DMS 273 (cell line): ENCODE data around the gene IL1B.
A peak's percentile ranks its signal among the peaks of the same experiment; 100 is the strongest.

ENCODE experiments used
- DNase-seq: peaks from one replicate; lab custom pipeline; 2025; ENCODE audit not compliant: unreplicated experiment; lab: John Stamatoyannopoulos, UW

Gene IL1B

GRCh38 chr2:112836695-112837117 is at the start of gene IL1B:
IL1B (minus strand) TSS chr2:112836779; CDS start chr2:112836229, 550 bp downstream.
- DNase-seq: no peak

GRCh38 chr2:112886291-112886690 is 49.7 kb upstream of the IL1B start:
- DNase-seq: no peak

GRCh38 chr2:112885506-112885902 is 48.9 kb upstream of the IL1B start:
- no peak for DNase-seq

GRCh38 chr2:112884869-112885505 is 48.4 kb upstream of the IL1B start:
- DNase-seq: peak; percentile 46

GRCh38 chr2:112883669-112884068 is 47.1 kb upstream of the IL1B start:
- DNase-seq: no peak

- DNase-seq: peak; percentile 56
These were observed 44.8 kb upstream of the IL1B start for GRCh38 chr2:112881217-112881985.

- no peak for DNase-seq
These were observed 44.1 kb upstream of the IL1B start for GRCh38 chr2:112880696-112881095.

GRCh38 chr2:112880091-112880531 is 43.5 kb upstream of the IL1B start:
- no peak for DNase-seq

- DNase-seq: no peak
These were observed 43.0 kb upstream of the IL1B start for GRCh38 chr2:112879491-112880041.

- DNase-seq: no peak
These were observed 40.8 kb upstream of the IL1B start for GRCh38 chr2:112877423-112877822.

GRCh38 chr2:112876971-112877361 is 40.4 kb upstream of the IL1B start:
- no peak for DNase-seq

- no peak for DNase-seq
These were observed 39.8 kb upstream of the IL1B start for GRCh38 chr2:112876257-112876970.

GRCh38 chr2:112870841-112871835 is 34.6 kb upstream of the IL1B start:
- DNase-seq: no peak

- DNase-seq: peak; percentile 84
These were observed 32.8 kb upstream of the IL1B start for GRCh38 chr2:112869258-112869842.

- DNase-seq: peak; percentile 16
These were observed 31.4 kb upstream of the IL1B start for GRCh38 chr2:112867701-112868631.

- no peak for DNase-seq
These were observed 29.7 kb upstream of the IL1B start for GRCh38 chr2:112866128-112866835.

- DNase-seq: no peak
These were observed 27.5 kb upstream of the IL1B start for GRCh38 chr2:112864072-112864471.
